Measurements from ENCODE around the gene LIMS1.

Gene LIMS1

DNA sequence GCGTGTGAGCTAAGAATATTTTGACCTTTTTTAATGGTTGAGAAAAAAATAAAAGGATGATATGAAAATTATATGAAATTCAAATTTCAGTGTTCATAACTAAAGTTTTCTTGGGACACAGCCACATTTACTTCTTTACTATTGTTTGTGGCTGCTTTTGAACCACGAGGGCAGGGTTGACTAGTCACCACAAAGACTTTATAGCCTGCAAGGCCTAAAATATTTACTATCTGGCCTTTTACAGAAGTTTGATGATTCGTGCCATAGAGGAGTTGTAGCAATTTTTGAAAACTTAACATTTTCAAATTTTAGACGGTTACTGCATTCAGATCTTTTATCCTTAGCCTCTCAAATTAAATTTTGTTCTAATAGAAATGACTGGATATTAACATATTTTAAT is 69.9 kb downstream of the LIMS1 start:
- no peak for TF ChIP-seq CTCF (IDR thresholded peaks at IDR 0.05; ENCODE audit: low read depth, low read length)
- H3K4me3 ChIP-seq (ENCODE audit: low read depth, low read length) = no peak overlapping the region

DNA sequence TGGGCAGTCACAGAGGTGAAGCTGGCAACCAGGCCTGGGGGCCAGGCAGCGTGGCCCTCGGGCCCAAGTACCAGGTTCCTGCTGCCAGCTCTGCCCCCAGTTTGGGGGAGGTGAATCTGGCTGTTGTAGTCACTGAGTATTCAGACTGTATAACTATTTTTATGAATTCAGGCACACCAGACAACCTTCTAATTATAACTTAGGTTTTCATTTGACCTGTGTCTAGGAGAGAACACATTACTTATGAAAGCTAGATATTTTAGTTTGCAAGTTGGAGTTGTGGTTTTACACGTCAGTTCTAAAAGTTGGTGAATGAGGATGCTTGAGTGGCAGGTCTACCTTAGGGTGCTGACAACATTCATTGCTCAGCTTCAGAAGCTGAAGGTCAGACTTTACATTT is 71.7 kb downstream of the LIMS1 start:
- H3K4me3 ChIP-seq (ENCODE audit: low read depth, low read length) = no peak overlapping the region
- no peak for TF ChIP-seq CTCF (IDR thresholded peaks at IDR 0.05; ENCODE audit: low read depth, low read length)

DNA sequence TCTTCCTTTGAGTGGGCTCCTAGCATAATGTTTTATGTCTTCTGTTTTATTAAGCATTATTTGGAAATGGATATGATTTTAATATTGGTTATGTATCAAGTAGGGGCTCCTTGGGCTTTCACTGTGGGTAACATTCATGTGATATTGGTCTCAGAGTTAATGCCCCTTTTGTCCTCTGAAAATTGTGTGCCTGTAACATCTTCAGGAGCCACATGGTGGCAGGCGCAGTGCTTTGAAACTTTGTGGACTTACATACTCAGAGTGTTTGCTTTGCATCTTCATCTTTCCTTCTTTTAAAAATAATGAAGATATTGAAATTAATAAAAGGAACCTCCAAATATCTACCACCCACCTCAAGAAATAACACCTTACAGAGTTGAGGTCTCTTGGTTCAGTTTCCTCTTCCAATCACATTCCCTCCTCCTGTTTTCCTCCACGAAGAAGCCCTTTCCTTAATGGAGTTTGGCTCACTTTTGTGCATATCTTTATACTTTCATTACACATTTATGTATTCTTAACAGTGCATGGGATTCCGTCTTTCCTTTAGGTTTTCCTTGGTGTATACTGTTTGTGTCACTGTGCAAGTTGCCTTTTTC is 73.5 kb downstream of the LIMS1 start:
- peak; percentile 44; the same call in 1 of the 2 replicates for TF ChIP-seq CTCF (IDR thresholded peaks at IDR 0.05; ENCODE audit: low read depth, low read length)
- H3K4me3 ChIP-seq (ENCODE audit: low read depth, low read length) = no peak overlapping the region

- no peak for TF ChIP-seq CTCF (IDR thresholded peaks at IDR 0.05; ENCODE audit: low read depth, low read length)
- no peak overlapping the region for H3K4me3 ChIP-seq (ENCODE audit: low read depth, low read length)
Observed at GRCh38 chr2:108611021-108611420, 76.8 kb downstream of the LIMS1 start.

- H3K4me3 ChIP-seq (ENCODE audit: low read depth, low read length) = no peak overlapping the region
- no peak for TF ChIP-seq CTCF (IDR thresholded peaks at IDR 0.05; ENCODE audit: low read depth, low read length)
Observed at GRCh38 chr2:108612153-108612513, 77.9 kb downstream of the LIMS1 start.

DNA sequence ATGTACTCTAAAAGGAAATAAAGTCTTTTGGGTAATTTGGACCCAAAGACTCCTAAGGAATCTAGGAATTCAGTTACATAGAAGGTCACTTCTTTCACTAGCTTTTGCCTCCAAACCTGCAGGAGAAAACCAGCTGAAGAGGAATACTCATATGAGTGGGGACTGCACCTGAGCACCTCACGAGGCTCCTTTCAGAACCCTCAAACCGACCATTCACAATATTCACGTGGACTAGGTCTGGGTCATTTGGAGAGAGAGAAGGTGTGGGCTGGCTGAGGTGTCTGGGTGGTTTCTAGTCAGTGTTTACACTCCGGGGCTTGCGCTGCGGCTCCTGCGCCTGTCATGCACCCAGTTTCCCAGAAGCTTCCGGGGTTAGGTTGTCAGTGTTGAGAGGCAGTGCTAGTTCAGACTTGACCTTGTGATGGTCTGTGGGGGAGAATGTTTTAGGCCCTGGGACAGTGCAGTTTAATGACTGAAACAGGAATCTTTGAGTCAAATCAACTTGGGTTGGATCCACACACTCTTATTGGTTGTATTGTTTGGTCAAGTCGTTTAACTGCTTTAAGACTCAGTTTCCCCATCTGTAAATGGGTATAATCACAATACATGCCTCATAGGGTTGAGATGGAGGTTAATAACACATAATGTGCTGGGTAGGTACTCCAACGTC is 78.4 kb downstream of the LIMS1 start:
- TF ChIP-seq CTCF (IDR thresholded peaks at IDR 0.05; ENCODE audit: low read depth, low read length) = no peak
- H3K4me3 ChIP-seq (ENCODE audit: low read depth, low read length) = no peak overlapping the region

- no peak for TF ChIP-seq CTCF (IDR thresholded peaks at IDR 0.05; ENCODE audit: low read depth, low read length)
- H3K4me3 ChIP-seq (ENCODE audit: low read depth, low read length) = no peak overlapping the region
Observed at GRCh38 chr2:108613261-108614042, 79.2 kb downstream of the LIMS1 start.
